HG02642 (cell line): ENCODE measurements around the gene PERCC1.

ENCODE experiments used
- ATAC-seq: cut with Tn5 transposase; IDR thresholded peaks from one replicate; pipeline ENCODE4 v1.9.1; 2021; ENCODE audit warnings: mild to moderate bottlenecking; ENCODE audit not compliant: unreplicated experiment, poor library complexity

The PERCC1 gene

DNA sequence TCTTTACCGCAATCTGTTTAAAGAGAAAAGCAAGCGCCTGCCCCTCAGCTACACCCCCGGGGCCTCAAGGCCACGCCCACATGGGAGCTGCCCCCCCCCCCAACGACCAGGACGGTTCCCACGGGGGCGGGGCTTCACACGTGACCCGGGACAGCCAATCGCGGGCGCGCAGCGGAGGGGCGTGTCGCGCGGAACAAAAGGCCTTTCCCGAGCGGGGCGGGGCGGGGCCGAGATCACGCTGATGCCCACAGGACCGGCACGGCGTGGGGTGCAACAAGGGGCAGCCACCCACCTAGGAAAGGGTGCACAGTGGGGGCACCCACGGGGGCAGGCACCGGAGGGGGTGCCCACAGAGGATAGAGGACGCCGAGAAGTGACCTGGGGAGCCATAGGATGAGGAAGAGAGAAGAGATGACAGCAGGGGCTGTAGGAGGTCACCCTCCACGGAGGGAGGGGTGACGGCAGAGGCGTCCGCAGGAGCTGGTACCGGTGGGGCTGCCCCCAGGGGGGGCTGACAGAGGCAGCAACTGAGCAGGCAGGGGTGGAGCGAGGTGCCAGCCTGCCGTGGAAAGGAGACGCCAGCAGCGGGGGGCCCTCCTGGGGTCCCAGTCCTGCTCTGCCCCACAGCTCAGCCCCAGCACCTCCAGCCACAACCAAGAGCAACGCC, 22.6 kb upstream of the PERCC1 start:
- ATAC-seq, result peak; percentile 77

DNA sequence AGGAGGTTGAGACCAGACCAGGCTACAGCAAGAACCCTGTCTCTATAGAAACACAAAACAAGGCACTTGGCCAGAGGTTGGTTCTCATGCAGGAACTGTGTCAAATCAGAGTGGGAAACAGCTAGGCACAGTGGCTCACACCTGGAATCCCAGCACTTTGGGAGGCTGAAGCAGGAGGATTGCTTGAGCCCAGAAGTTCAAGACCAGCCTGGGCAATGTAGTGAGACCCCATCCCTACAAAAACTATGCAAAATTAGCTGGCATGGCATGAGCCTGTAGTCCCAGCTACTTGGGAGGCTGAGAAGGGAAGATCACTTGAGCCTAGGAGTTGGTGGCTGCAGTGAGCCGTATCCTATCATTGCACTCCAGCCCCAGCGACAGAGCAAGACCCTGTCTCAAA, 18.0 kb upstream of the PERCC1 start:
- ATAC-seq, result no peak

DNA sequence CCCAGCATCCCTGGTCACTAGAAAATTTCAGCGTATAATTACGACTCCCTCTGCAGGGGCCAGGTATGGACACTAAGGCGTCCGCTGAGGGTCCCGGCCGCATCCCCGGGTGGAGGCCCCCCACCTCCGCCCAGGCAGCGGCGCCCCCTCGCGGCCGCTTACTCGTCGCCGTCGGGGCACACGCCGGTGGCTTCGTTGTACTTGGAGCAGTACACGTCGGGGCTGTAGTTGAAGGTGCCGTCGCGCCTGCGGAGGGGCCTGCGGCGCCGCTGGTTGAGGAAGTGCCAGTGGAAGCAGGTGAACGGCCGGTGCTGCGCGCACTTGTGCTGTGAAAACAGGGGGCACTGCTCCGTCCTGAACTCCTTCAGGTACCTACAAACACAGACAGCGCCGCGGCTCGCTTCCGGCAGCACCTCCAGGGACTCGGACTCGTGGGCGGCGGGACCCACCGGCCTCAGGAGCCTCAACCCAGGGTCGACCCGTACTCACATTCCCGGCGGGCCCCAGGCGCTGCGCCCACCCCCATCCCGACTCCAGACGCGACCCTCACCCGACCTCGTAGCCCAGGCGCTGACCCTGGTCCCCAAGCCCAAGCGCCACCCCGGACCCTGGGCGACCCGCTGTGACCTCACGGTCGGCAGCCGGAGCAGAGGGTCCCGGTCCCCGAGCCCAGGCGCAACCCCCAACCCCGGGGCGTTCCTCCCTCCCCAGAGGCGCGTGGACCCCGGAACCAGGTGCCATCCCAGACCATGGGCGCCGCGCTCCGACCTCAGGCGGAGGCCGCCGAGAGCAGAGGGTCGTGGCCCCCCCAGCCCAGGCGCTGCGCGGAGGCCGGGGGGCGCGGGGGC, 17.0 kb upstream of the PERCC1 start:
- ATAC-seq, result peak; percentile 41

DNA sequence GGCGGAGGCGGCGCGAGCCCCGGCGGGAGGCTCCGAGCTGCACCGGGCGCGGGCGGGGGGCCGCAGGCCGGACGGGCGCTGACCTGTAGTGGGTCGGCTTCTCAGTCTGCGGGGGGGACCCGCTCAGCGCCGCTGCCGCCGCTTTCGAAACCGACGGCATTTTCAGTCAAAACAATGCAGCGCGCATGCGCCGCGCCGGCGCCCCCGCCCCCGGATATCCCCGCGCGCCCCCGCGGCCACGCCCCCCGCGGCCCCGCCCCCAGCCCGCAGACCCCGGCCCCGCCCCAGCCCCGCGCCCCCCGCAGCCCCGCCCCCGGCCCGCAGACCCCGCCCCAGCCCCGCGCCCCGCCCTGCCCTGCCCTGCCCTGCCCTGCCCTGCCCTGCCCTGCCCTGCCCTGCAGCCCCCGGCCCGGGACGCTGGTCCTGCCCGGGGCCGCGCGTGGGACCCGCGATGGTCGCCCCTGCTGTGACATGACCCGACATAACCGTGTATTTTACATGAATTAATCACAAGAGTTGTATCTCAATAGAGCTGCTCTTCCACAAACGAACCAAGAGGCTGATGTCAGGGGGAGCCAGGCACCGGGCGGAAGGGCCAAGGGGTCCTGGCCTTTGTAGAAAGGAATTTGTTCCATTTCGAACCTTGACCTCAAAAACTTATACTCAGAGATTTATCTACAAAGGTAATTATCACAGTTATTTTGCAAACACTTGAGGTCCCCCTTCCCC, 16.2 kb upstream of the PERCC1 start, which contains the start of gene UNKL:
TSS of gene UNKL (minus strand) at position 173 of the 729 bp plus-strand sequence. CDS start at position 160, 13 bp downstream.
- ATAC-seq, result peak; percentile 56

DNA sequence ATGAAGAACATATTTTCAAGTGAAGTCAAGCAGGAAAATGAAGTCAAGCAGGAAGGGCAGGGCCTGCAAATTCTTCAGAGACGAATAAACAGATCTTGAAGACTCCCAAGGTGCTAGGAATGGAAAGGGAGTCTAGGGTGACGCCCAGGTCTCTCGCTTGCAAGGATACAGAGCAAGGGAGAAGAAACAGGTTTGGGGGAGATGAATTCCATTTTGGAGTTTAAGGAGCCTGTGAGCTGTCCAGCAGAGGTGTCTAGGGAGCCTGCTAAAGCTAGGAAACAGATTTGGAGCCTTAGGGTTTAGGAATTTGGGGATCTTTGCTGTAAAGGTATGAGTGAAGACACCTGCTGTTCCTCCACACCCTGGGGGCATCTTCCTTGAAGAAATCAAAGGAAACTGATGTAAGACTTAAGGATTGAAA, 14.3 kb upstream of the PERCC1 start:
- ATAC-seq, result no peak

DNA sequence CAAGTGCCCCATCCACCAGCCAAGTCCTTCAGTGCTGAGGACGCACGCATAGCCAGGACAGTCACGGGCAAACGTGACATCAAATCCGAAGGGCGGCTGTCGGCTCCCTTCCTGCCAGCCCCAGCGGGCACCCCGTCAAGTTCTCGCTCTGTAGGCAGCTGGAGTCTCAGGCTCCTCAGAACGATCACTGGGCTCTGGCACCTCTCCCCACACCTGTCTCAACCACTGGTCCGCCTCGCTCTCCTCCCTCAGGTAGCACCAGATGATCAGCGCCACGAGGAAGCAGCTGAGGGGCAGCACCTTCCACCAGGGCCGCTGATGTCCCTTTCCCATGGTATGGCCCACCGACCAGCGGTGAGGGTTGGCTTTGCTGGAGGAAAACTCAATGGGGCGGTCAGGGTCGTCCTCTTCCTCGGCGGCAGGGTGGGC, 10.8 kb upstream of the PERCC1 start:
- no peak for ATAC-seq

DNA sequence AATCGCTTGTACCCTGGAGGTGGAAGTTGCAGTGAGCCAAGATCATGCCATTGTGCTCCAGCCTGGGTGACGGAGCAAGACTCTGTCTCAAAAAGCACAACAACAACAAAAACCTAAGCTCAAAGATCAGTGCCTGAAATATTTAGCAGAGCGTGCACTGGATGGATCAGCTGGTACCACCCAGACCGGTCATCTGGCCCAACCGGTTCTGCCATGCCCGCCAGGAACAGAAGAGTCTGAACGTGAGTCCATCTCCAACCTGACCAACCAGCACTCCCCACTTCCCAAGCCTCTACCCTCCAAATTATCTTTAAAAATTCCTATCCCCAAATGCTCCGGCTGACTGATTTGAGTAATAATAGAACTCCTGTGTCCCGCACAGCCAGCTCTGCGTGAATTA, 8.8 kb upstream of the PERCC1 start:
- ATAC-seq, result no peak

DNA sequence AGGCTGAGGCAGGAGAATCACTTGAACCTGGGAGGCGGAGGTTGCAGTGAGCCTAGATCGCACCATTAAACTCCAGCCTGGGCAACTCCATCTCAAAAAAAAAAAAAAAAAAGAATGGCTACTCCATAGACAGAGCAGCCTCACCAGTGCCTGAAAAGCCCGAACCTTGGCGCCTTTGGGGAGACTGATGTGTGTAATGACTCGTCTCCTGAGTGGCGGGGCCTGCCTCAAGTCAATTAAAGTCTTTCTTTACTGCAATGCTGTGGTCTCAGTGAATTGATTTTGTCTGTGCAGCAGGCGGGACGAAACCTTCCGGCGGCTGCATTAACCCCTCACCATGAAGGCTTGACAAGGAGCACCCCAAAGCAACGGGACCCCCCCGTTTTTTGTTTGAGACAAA, 6.8 kb upstream of the PERCC1 start:
- ATAC-seq, result no peak

DNA sequence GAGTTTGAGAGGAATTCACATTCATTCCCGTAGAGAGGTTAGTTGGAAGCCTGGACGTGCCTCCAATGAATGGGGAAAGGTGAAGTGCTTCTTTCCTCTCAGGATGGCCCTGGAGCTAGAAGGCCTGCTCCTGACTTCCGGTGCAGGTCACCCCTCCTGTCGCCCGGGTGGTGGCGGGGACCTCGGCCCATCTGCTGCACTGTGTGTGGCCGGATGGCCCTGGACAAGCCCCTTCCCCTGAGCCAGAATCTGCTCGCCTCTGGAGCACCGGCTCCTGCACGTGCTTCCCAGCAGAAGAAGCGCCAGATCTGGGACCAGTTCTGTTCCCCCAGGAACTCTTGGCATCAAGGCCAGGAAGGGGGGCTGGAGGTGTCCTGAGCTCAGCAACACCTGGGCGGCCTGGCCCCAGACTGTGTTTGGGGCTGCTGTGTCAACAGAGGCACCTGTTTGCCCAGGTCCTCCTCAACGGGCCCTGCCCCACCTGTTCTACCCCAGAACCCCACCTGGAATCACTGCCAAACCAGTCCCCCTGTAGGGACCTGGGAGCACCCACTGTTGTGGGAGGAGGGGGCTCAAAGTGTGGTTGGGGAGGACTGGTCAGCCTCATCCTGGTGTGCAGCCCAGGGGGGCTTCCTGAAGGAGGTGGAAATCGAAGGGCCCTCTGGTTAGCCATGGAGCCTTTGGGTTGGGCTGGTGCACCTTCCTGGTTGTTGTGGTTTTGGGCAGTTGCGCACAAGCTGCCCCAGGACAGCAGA, 5.1 kb upstream of the PERCC1 start:
- ATAC-seq, result no peak

DNA sequence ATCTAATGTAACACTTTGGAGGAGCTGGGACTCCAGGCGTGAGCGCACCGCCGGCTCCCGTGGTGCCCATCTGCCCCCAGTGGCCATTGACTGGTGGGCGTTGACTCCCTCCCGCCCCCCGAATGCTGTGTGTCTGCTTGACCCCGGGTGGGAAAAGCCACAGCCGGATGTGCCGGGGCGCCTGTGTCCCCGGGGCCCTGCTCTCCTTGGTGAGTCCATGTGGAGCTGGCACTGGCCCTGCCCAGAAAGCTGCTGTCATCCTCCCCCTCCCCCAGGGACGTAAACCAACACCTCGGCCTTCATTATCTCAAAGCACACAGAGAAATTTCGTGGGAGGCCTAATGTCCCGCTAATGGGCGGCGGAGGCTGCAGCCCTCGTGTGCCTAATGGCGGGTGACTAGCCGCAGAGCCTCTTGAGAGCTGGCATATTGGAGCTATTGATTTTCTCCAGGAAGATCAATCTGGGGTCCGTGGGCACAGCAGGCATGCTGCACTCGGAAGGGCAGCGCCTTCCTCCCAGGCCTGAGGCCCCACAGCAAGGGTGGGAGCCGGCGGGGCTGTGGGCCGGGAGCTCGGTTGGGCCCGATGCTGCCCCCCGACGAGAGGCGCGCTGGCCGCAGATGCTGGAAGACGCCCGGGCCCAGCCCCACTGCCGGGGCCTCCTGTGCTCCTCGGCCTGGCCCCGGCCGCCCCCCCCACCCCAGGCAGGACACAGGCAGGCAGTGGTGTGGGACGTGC, 4.0 kb upstream of the PERCC1 start:
- no peak for ATAC-seq

DNA sequence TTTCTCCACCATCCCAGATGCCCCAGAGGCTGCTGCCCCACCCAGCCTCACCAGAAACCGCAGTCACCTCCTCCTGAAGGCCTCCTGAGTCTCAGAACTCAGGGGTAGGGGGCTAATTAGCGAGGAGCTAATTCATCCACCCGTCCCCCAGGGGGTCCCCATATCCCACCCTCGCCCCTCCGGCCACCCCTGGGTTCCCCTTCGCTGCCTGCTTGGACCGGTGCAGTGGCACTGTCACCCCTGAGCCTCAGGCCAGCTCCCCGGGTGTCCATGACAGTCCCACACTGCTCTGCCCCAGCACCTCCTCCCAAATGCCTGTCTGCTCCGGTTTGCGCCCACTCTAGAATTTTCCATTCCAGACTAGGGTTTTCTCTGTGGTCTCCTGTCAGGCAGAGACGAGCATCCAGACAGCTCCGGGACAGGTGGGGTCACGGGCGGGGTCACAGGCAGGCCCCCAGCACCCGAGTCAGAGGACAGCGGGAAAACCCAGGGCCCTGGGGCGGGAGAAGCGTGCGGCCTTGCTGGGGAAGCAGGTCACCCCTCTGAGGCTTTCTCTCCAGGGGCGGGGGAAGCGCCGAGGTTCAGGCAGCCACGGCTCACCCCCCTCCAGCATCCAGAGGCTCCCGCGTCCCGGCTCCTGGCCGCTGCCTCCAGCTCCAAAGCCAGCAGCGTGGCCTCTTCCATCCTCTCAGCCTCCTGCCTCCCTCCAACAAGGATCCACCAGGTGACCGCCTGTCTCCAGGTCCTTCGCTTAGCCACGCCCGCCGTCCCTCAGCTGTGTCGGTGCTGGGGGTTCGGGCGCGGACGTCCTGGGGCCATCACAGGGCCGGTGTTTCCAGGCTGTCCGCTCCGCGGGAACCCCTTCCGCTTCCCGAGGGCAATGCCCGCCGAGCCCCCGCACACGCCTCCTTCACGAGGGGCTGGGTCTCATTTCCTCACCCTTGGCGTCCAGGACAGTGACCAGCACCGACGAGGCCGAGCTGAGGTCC, 3.1 kb upstream of the PERCC1 start:
- no peak for ATAC-seq

DNA sequence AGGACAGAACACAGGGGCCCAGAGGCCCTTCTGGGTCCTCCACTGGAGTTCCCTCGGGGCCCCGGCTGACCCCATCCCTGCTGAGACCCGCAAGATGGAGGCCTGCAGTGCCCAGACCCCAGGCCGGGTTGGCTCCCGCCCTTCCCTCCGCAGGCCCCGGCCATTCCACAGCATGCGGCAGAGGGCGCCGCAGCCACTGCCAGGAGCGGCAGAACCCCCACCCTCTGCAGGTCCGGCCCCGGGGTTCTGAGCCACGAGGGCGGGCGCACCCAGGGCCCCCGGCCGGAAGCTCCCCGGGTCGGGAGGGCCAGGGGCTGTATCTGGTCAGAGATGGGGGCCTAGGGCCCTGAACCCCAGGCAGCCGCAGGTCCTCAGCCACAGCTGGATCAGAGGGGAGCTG, 2.4 kb upstream of the PERCC1 start:
- no peak for ATAC-seq

DNA sequence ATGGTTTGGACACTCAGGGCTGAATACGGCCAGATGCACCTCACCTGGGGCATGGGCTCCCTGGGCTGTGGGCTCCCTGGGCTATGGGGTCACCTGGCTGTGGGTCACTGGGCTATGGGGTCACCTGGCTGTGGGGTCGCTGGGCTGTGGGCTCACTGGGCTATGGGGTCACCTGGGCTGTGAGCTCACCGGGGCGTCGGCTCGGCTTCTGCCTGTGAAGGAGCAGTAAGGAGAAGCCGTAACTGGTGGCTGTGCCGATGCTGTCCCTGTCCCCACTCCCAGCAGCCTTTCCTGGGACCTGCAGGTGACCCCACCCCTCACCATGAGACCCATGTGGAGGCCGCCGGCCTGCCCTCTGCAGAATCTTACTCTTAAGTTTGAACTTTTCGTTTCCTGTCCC, 1.9 kb upstream of the PERCC1 start:
- ATAC-seq, result no peak

DNA sequence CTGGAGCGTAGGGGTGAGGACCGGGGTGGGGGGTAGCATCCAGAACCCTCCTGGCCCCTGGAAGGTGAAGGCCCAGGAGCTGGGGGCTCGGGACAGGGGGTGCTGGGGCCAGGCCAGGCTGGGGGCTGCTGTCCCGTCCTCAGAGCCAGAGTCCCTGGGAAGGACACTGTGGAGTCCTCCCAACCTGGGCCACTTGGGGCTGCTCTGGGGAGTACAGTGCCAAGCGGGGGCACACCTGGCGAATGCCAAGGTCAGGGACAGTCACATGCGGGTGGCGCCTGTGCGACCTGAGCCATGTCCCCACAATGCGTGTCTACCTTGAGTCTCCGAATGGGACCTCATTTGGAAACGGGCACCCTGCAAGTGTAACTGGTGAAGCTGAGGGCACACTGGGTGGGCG, 1.2 kb upstream of the PERCC1 start:
- ATAC-seq, result no peak

DNA sequence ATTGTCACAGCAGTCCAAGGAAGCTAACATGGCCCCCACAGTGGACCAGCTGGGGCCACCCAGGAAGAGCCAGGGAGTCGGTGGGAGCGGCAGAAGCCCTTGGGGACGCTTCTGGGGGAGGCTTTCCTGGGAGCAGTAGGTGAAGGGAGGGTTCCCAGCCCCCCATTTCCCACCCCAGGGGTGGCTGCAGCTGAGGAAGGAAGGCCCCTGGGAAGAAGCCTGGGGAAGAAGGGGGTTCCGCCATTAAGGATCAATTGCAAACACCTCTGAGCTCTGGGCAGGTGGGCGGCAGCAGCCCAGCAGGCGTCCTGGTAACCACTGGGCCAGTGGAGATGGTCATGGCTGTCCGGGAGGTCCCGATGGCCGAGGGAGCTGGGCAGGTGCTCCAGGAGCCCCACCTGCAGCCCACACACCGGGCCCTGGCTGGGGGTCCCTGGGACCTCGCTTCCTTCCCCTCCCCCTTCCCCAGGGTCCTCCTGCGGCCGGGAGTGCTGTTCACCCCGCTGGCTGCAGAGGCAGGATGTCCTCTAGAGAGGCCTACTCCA, 592 bp upstream of the PERCC1 start:
- no peak for ATAC-seq

DNA sequence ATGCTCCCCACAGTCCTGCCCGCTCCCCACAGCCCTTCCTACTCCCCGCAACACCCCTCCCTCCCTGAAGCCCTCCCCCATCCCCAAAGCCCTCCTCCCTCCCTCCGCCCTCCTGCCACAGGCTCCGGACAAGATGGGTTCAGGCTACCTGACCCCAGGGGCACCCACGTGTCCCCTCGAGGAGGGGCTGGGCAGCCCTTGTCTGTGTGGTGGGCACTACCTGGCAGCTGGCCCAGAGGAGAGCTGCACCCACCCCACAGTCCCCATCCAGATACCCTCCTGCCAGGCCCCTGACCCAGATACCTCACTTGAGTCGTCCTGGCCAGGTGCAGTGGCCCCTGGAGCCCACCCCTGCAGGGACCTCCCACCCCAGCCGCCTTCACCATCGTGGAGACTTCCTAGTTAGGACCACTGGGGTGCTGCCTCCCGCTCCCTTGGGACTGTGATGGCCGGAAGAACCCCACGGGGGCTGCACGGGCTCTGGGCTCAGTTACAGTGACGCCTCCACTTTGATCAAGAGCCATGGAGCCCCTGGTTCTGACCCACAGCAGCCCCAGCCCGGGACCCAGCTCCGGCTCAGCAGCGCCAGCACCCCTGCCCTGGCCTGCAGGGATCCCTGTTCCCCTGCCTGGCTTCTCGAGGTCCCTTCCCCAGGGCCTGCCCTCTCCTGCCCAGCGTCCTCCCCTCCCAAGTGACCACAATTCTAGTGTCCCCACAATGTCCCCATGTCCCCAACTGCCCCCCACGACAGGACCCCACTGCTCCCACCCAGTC, 806 bp downstream of the PERCC1 start:
- no peak for ATAC-seq
